SIG-M5 (cell line): Measurements from ENCODE around the gene HUS1.
A peak's percentile ranks its signal among the peaks of the same experiment; 100 is the strongest.
"Not testable (repeated sequence)": the region's sequence is repeated elsewhere in the genome, so short reads cannot be mapped to it uniquely, and the experiment has no call there.

Source experiments
- DNase-seq: peaks from one replicate; lab custom pipeline; 2025; lab: John Stamatoyannopoulos, UW

Gene HUS1

GRCh38 chr7:47979145-47979831 lies at the start of gene HUS1:
Gene HUS1 (minus strand): TSS chr7:47979615. CDS start chr7:47979519, 96 bp downstream.
- peak; percentile 15 for DNase-seq

DNA sequence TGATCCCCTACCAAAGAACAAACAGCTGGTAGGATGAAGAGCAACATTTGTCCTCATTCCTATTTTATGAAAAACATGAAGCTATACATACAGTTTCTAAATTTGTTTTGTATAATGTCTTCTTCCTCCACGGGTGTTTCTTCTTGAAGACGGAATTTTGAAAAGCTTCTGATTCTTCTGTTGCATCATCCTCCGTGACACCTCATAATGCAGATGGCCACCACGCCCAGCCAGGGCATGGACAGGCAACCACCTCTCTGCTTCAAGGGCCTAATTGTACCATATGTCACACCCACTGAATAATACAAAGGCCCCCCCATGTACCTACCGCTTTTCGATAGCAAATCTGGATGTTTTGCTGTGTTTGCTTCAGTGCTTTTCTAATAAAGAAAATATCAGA lies 49.5 kb upstream of the HUS1 start, which contains the start of gene SUN3:
SUN3 (minus strand) TSS at position 170 of the 400 bp plus-strand sequence; CDS start at position 1, 169 bp downstream.
- DNase-seq: no peak

GRCh38 chr7:48025624-48026023 lies 46.2 kb upstream of the HUS1 start:
- DNase-seq: no peak

- no peak for DNase-seq
Observed at GRCh38 chr7:48017674-48018073, 38.3 kb upstream of the HUS1 start.

- DNase-seq: no peak
Observed at GRCh38 chr7:48016641-48017040, 37.2 kb upstream of the HUS1 start.

DNA sequence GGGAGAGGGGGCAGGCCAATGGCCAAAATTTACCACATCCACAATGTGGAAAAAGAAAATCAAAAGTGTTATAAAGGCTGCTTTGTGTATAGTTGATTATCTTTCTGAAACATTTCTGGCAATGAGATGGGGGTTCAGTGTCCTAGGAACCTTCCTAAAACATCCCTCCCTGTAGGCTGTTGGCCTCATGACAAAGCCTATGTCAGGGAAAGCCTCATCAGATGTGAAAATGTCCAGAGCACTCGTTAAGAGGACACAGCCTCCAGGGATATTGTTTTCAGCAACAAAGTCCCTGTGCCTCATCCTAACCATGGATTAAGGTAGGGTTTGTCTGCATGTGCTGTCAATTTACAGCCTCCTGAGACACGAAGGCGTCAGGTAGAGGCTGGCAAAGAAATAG lies 32.5 kb upstream of the HUS1 start:
- no peak for DNase-seq

DNA sequence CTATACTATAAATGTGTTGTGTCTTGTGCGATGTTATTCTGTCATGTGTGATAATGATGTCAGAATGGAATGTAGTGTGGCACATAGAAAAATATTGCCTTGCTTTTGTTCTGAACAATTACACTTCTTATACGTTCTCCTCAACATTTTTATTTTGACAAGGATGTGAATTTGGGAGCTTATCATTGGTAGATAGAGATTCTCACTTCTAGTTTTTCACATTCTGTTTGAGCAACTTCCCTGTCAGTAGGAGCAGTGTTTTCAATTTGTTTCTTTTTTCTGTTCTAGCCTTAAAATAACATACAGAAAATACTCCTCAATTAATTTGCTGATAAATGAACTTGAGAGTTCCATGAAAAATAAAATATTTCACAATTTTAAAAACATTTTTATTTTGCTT lies 31.9 kb upstream of the HUS1 start:
- DNase-seq: no peak

DNA sequence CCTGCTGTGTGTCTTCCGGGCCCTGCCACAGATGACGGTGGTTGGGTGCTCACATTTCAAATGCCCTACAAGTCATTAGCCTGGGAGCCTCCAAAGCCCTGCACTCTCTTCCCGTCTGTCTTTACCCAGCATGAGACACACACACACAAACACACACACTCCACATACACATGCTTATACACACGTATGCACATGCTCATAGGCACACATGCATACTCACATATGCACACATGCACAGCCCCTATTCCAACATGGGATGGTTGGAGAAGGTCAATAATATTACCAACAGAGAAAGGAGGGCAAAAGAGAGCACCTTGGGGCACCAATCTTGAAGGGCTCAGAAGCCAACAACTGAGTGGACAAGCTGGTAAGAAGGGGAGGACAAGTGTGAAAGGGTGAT lies 30.5 kb upstream of the HUS1 start:
- DNase-seq: no peak

DNA sequence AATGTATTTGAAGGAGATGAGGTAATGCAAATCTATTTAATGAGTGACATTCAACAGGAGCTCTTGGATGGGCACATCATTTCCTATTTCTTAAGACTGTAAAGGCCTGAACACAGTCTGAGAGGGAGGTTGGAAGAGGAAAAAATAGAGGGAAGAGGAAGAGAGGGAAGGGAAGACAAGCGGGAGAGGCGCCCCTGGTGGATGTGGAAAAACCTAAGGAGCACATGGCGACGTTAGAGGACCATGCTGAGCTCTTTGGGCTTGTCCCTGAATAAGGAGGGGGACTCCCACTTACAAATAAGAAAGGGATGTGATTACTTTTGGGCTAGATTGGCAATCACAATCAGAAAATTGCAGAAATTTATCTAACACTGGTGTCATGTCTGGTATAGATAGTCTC lies 29.8 kb upstream of the HUS1 start:
- no peak for DNase-seq

- DNase-seq: no peak
Observed at GRCh38 chr7:48006866-48007265, 27.5 kb upstream of the HUS1 start.

DNA sequence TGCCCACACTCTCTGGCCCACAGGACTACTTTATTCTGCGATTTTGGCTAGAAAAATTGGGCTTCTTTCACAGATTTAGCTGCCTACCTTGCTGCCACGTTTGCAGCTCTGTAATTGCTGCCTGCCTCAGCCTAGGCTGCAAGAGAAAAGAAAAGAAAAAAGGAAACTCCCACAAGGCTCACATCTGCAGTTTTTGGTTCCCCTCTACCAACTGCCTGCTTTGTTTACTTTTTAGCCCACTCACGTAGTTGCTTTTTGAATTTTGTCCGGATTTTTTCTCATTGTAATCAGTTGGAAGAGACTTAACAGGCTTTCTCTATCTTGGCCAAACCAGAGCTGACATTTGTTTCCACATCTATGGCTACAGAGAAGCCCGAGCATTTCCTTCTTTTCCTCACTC lies 25.2 kb upstream of the HUS1 start:
- no peak for DNase-seq

DNA sequence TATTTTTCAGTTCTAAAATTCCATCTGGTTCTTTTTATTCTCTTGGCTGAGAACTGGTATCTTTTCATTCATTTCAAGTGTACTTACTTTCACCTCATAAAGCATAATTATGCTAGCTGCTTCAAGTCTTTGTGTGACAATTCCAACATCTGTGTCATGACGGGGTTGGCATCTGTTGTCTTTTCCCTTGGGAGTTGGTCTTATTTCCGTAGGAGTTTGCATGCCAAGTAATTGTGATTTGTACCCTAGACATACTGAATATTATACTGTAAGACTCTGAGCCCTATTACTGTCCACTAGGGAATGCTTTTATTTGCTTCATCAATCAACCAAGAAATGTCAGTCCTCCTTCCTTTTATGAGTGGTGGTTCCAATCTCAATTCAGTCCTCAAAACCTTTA lies 24.6 kb upstream of the HUS1 start:
- DNase-seq: no peak

GRCh38 chr7:48000164-48000563 lies 20.7 kb upstream of the HUS1 start:
- DNase-seq: not testable (repeated sequence)

DNA sequence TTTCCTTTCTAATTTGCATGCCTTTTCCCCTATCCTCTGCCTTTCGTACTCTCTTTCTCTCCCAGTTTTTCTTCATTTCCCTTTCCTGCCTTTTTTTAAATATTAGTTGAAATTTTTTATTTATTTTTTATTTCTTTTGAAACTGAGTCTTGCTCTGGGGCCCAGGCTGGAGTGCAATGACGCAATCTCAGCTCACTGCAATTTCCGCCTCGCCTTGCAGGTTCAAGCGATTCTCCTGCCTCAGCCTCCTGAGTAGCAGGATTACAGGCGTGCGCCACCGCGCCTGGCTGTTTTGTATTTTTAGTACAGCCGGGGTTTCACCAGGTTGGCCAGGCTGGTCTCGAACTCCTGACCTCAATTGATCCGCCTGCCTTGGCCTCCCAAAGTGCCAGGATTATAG lies 20.0 kb upstream of the HUS1 start:
- DNase-seq: no peak

GRCh38 chr7:47992446-47992845 lies 13.0 kb upstream of the HUS1 start:
- no peak for DNase-seq

DNA sequence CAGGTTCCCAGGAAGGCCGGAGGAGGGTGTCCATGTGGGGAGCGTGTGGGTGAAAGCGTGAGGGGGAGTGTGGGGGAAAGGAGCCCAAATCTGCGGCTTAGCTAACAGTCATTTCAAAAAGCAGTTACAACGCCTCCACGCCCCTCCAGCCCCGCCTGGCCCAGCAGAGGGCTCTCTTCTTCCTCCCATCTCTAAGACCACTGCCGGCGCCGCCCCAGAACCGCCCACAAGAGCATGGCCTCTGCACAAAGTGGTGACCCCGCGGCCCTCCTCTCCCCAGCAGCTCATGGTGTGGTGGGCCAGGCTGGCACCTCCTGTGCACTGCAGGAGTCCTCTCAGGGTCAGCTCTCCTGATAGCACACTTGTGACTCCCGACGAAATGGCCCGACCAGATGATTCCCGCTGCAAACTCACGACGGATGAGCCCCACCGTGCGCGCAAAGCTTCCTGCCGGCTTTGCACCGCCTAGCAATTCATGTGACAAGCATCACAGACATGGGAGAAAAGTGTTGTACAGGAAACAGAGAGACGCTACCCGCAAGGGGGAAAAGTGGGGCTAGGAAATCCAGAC lies 12.4 kb upstream of the HUS1 start:
- no peak for DNase-seq

- DNase-seq: no peak
Observed at GRCh38 chr7:47991270-47991669, 11.9 kb upstream of the HUS1 start.

GRCh38 chr7:47990592-47990991 lies 11.2 kb upstream of the HUS1 start:
- DNase-seq: no peak

GRCh38 chr7:47989607-47990400 lies 10.4 kb upstream of the HUS1 start:
- not testable (repeated sequence) for DNase-seq

DNA sequence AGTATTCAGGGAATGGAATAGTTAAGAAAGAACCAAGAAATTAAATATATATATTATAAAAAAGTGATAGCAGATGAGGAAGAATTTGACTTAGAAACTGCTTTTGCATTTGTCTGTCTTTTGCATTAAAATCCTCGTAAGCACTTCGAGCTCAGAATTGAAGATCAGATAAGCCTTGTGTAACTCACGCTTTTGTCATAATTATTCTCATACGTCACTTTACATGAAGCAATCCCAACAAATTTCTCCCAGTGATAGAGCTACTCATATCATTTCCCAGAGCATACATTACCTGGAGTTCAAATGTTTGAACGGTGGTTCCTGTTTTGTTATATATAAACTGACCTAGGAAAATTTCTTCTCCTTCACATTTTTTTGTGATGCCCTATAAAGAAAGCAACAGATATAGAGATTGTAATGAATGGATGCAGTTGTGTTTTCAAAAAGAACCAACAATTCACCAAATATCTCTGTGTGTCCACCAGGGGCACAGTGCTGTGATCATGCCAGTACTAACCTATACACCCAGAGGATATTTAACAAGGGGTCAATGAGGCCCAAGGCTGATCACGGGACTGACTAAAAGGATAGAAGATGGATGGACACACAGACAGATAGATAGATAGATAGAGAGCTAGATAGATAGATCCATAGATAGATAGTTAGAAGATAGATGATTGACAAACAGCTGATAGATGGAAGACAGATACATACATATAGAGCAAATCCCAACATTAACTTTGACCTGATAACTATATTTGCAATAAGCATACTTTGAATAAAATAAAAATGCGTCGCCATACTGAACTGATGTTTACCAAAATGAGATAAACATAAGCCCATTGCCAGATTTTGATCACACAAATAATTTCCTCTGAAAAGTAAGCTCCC lies 9.3 kb upstream of the HUS1 start:
- no peak for DNase-seq

DNA sequence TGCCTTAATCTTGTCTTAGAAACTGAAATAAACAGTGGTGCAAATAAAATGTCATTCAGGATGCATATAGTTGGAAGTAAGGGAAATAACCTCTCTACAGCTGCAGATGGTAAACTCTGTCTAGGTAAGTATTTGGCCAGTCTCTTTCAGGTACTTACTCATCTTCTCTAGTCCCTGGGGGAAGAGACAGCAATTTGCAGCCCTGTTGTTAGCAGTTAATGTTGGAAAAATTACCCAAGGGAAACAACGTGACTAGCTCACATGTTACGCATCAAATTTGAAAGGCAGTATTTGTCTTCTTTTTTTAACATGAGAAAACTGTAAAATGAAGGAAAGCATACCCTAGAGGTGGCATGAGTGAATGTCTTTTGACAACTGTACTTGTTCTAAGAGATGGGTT lies 3.2 kb upstream of the HUS1 start:
- no peak for DNase-seq

DNA sequence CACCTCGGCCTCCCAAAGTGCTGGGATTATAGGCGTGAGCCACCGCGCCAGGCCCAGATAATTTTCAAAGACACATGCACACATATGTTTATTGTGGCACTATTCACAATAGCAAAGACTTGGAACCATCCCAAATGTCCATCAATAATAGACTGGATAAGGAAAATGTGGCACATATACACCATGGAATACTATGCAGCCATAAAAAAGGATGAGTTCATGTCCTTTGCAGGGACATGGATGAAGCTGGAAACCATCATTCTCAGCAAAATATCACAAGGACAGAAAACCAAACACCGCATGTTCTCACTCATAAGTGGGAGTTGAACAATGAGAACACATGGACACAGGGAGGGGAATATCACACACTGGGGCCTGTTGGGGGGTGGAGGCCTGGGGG lies 1.2 kb upstream of the HUS1 start:
- not testable (repeated sequence) for DNase-seq
